H1 (cell line): Measurements from ENCODE around the gene UROC1. TPM values are rescaled to one million over a fixed set of nuclear protein-coding genes. Genes with fewer than 3 reads are reported as not detected.

Source experiments
- CTCF ChIA-PET: fragments of 300-600 bp; sonication (Branson Sonifier 250); formaldehyde crosslinking; loops from one replicate; lab custom pipeline; 2021; ENCODE audit not compliant: partially characterized antibody; lab: Charles Lee
- POLR2A ChIA-PET: fragments of 300-600 bp; sonication (Branson Sonifier 250); formaldehyde crosslinking; loops from one replicate; lab custom pipeline; 2021; ENCODE audit warnings: inconsistent platforms; ENCODE audit not compliant: partially characterized antibody; lab: Charles Lee
- DNase-seq, 2 experiments: peaks; one replicate each; pipeline versions ENCODE4 v3.0.0 to v3.0.0-alpha.2; 2010 to 2022; ENCODE audit warnings: low spot score in 2 of 2, low read depth in 1 of 2, mixed read lengths in 1 of 2
- FAIRE-seq: peaks from 2 replicates; lab custom pipeline; 2011; peaks lifted over from hg19 to GRCh38; lab: Jason Lieb, UNC
- H2AFZ ChIP-seq: 2 replicates; pipeline ENCODE4 v1.8.1; 2012; ENCODE audit warnings: low read length, inconsistent platforms
- H2AK5ac ChIP-seq: 2 replicates; pipeline ENCODE4 v1.6.1; 2013; ENCODE audit warnings: low read depth, low read length
- H2BK120ac ChIP-seq: replicated peaks from 2 replicates; pipeline ENCODE3; 2013; ENCODE audit warnings: low read depth, low read length, inconsistent platforms
- H2BK12ac ChIP-seq: 2 replicates; pipeline ENCODE4 v1.6.1; 2013; ENCODE audit warnings: low read depth, low read length
- H2BK15ac ChIP-seq: 2 replicates; pipeline ENCODE4 v1.6.1; 2013; ENCODE audit warnings: low read length
- H2BK20ac ChIP-seq: 2 replicates; pipeline ENCODE4 v1.6.1; 2013; ENCODE audit warnings: low read length
- H2BK5ac ChIP-seq: 2 replicates; pipeline ENCODE4 v1.6.1; 2013; ENCODE audit warnings: low read depth, low read length
- H3K14ac ChIP-seq: 2 replicates; pipeline ENCODE4 v1.6.1; 2013; ENCODE audit warnings: inconsistent platforms; ENCODE audit not compliant: insufficient read length
- H3K18ac ChIP-seq: 2 replicates; pipeline ENCODE4 v1.6.1; 2013; ENCODE audit warnings: low read length; ENCODE audit errors: extremely low read depth
- H3K23ac ChIP-seq: 2 replicates; pipeline ENCODE4 v1.6.1; 2013; ENCODE audit warnings: inconsistent platforms; ENCODE audit not compliant: insufficient read length
- H3K23me2 ChIP-seq: 2 replicates; pipeline ENCODE4 v1.6.1; 2013; ENCODE audit warnings: low read depth, low read length
- H3K27ac ChIP-seq: 2 replicates; pipeline ENCODE4 v1.6.1; 2011; ENCODE audit warnings: low read depth, low read length, inconsistent platforms
- H3K27me3 ChIP-seq, 4 experiments: replicated peaks in 1 of 4; 1 replicate in 1 of 4; 2 replicates in 3 of 4; pipeline versions ENCODE4 v1.6.1 to v1.8.1; 2011 to 2013; ENCODE audit warnings: low read length in 3 of 4, mild to moderate bottlenecking in 3 of 4, inconsistent platforms in 2 of 4, mixed read lengths in 2 of 4, moderate library complexity in 1 of 4; ENCODE audit not compliant: control insufficient read depth in 3 of 4, insufficient read depth in 3 of 4; ENCODE audit errors: extremely low read depth in 1 of 4
- H3K36me3 ChIP-seq, 4 experiments: 2 replicates each; pipeline versions ENCODE4 v1.6.1 to v1.8.1; 2011 to 2013; ENCODE audit warnings: mild to moderate bottlenecking in 4 of 4, low read length in 3 of 4, moderate library complexity in 2 of 4, control low read depth in 1 of 4, inconsistent platforms in 1 of 4; ENCODE audit not compliant: insufficient read depth in 4 of 4, control insufficient read depth in 2 of 4
- H3K4ac ChIP-seq: replicated peaks from 2 replicates; pipeline ENCODE3; 2013; ENCODE audit warnings: low read length, low read depth, mixed read lengths, inconsistent platforms; ENCODE audit not compliant: insufficient read length
- H3K4me1 ChIP-seq, 4 experiments: replicated peaks in 1 of 4; 1 replicate in 1 of 4; 2 replicates in 3 of 4; pipeline versions ENCODE4 v1.6.1 to v1.8.1; 2011 to 2013; ENCODE audit warnings: low read length in 3 of 4, inconsistent platforms in 2 of 4, mixed read lengths in 1 of 4; ENCODE audit not compliant: insufficient read depth in 4 of 4, control insufficient read depth in 3 of 4
- H3K4me2 ChIP-seq, 2 experiments: 2 replicates each; pipeline versions ENCODE4 v1.6.1 to v1.8.1; 2011 to 2013; ENCODE audit warnings: low read depth in 2 of 2, low read length in 2 of 2, control low read depth in 1 of 2, inconsistent platforms in 1 of 2, mild to moderate bottlenecking in 1 of 2; ENCODE audit not compliant: insufficient read depth in 1 of 2
- H3K4me3 ChIP-seq, 4 experiments: fragments of 200-600, 300-600 bp in 1 of 4; sonication (generic), shearing (Covaris generic), sonication (Bioruptor Twin) in 1 of 4; 2 replicates each; pipeline versions ENCODE4 v1.5.1 to v1.8.1; 2011 to 2016; ENCODE audit warnings: low read length in 4 of 4, low read depth in 3 of 4, control low read depth in 2 of 4, inconsistent platforms in 2 of 4, mild to moderate bottlenecking in 2 of 4, mixed read lengths in 1 of 4, moderate library complexity in 1 of 4; ENCODE audit not compliant: insufficient read depth in 2 of 4; ENCODE audit errors: extremely low read depth in 1 of 4
- H3K56ac ChIP-seq: replicated peaks from 2 replicates; pipeline ENCODE3; 2013; ENCODE audit warnings: low read depth, mild to moderate bottlenecking, mixed read lengths, low read length, inconsistent platforms; ENCODE audit not compliant: insufficient read length
- H3K79me1 ChIP-seq: 2 replicates; pipeline ENCODE4 v1.6.1; 2013; ENCODE audit warnings: low read depth, low read length, control low read depth
- H3K79me2 ChIP-seq, 2 experiments: 2 replicates each; pipeline versions ENCODE4 v1.6.1 to v1.8.1; 2012 to 2013; ENCODE audit warnings: low read length in 2 of 2, mild to moderate bottlenecking in 2 of 2, inconsistent platforms in 1 of 2; ENCODE audit not compliant: insufficient read depth in 2 of 2, control insufficient read depth in 1 of 2
- H3K9ac ChIP-seq, 4 experiments: replicated peaks in 1 of 4; 1 replicate in 1 of 4; 2 replicates in 3 of 4; pipeline versions ENCODE4 v1.6.1 to v1.8.1; 2011 to 2013; ENCODE audit warnings: low read depth in 3 of 4, low read length in 3 of 4, control low read depth in 2 of 4, mild to moderate bottlenecking in 2 of 4, moderate library complexity in 2 of 4, inconsistent platforms in 1 of 4; ENCODE audit errors: extremely low read depth in 1 of 4
- H3K9me3 ChIP-seq, 2 experiments: 2 replicates each; pipeline versions ENCODE4 v1.6.1 to v1.8.1; 2012 to 2013; ENCODE audit warnings: mild to moderate bottlenecking in 2 of 2, moderate library complexity in 2 of 2, control low read depth in 1 of 2, inconsistent platforms in 1 of 2, low read depth in 1 of 2, low read length in 1 of 2, mixed read lengths in 1 of 2; ENCODE audit not compliant: insufficient read depth in 2 of 2
- H4K20me1 ChIP-seq, 2 experiments: replicated peaks in 1 of 2; 2 replicates each; pipeline versions ENCODE3 to v1.8.1; 2011 to 2013; ENCODE audit warnings: inconsistent platforms in 2 of 2, low read length in 2 of 2, mild to moderate bottlenecking in 1 of 2; ENCODE audit not compliant: insufficient read depth in 2 of 2, control insufficient read depth in 1 of 2
- H4K5ac ChIP-seq: 2 replicates; pipeline ENCODE4 v1.6.1; 2013; ENCODE audit warnings: low read length, low read depth, mixed read lengths, inconsistent platforms; ENCODE audit not compliant: insufficient read length
- H4K8ac ChIP-seq: 2 replicates; pipeline ENCODE4 v1.8.0; 2013; ENCODE audit warnings: mild to moderate bottlenecking, moderate library complexity, low read length, inconsistent platforms; ENCODE audit not compliant: insufficient read depth; ENCODE audit errors: extremely low read depth
- H4K91ac ChIP-seq: replicated peaks from 2 replicates; pipeline ENCODE3; 2013; ENCODE audit warnings: low read length, mixed read lengths, inconsistent platforms; ENCODE audit not compliant: insufficient read length
- CHD2 ChIP-seq: IDR thresholded peaks from 2 replicates; pipeline ENCODE4 v1.6.1; 2012; ENCODE audit warnings: low read length, improper control_type of control experiment
- CREB1 ChIP-seq: IDR thresholded peaks from 2 replicates; pipeline ENCODE4 v1.6.1; 2012; ENCODE audit warnings: inconsistent platforms
- KDM4A ChIP-seq: IDR thresholded peaks from one replicate; pipeline ENCODE4 v1.7.1; 2012; ENCODE audit warnings: low read depth, mild to moderate bottlenecking, moderate library complexity, low read length, inconsistent platforms; ENCODE audit not compliant: severe bottlenecking
- MAFK ChIP-seq: IDR thresholded peaks from 2 replicates; pipeline ENCODE4 v1.6.1; 2012; ENCODE audit warnings: low read depth, mild to moderate bottlenecking, improper control_type of control experiment, low read length
- SP2 ChIP-seq: IDR thresholded peaks from 2 replicates; pipeline ENCODE4 v1.6.1; 2012; ENCODE audit warnings: mild to moderate bottlenecking, low read length, inconsistent platforms
- TCF12 ChIP-seq: IDR thresholded peaks from 2 replicates; pipeline ENCODE4 v1.6.1; 2011; ENCODE audit warnings: low read depth, mild to moderate bottlenecking, low read length
- WGBS, 2 experiments: shearing (Covaris generic) in 1 of 2; methylation state at CpG; one replicate each; pipeline versions ENCODE4 v1.1.6 to v1.1.7; 2013 to 2015; ENCODE audit warnings: low lambda C conversion rate in 2 of 2, mixed read lengths in 2 of 2, inconsistent platforms in 1 of 2, low coverage in 1 of 2, missing lambda C conversion rate in 1 of 2; ENCODE audit not compliant: insufficient replicate concordance in 2 of 2, insufficient coverage in 1 of 2, insufficient read length in 1 of 2; ENCODE audit errors: extremely low coverage in 1 of 2, missing lambda C conversion rate in 1 of 2; 5-methylcytosine and 5-hydroxymethylcytosine counted together
- polyA plus RNA-seq, 7 experiments: library from polyadenylated mRNA; depleted of rRNA in 3 of 7; stranded (reverse) in 5 of 7; unstranded in 2 of 7; fragments of >200 nt in 5 of 7; fragments of 200-250 nt in 2 of 7; gene quantifications; 1 replicate in 5 of 7; 2 replicates in 1 of 7; 4 replicates in 1 of 7; pipeline versions ENCODE4 v1.2.1 to v1.2.3, GENCODE V29; 2011 to 2013; ENCODE audit warnings: missing spikeins in 2 of 7, mixed read lengths in 2 of 7
- total RNA-seq: library from RNA; stranded (reverse); fragmentation: NEBNext Ultra II Directional; extraction: Animal tissue kit (Norgen Biotek cat#: 25700); gene quantifications from 2 replicates; pipeline ENCODE4 v1.2.1, GENCODE V29; 2021
- TF ChIP-seq, protein P1 (sequence below): IDR thresholded peaks from 2 replicates; pipeline ENCODE4 v1.6.1; 2011; ENCODE audit warnings: low read depth, mild to moderate bottlenecking, low read length; ENCODE audit not compliant: insufficient read depth
- TF ChIP-seq, protein P2 (sequence below): IDR thresholded peaks from 2 replicates; pipeline ENCODE4 v1.6.1; 2011; ENCODE audit warnings: low read length, improper control_type of control experiment

UROC1 gene
- total and polyA plus RNA-seq, 2 of the 8 experiments (the other 6 are each of a cell fraction or from before 2014, with no cell fraction given): 0.03 TPM; not detected in 1

DNA sequence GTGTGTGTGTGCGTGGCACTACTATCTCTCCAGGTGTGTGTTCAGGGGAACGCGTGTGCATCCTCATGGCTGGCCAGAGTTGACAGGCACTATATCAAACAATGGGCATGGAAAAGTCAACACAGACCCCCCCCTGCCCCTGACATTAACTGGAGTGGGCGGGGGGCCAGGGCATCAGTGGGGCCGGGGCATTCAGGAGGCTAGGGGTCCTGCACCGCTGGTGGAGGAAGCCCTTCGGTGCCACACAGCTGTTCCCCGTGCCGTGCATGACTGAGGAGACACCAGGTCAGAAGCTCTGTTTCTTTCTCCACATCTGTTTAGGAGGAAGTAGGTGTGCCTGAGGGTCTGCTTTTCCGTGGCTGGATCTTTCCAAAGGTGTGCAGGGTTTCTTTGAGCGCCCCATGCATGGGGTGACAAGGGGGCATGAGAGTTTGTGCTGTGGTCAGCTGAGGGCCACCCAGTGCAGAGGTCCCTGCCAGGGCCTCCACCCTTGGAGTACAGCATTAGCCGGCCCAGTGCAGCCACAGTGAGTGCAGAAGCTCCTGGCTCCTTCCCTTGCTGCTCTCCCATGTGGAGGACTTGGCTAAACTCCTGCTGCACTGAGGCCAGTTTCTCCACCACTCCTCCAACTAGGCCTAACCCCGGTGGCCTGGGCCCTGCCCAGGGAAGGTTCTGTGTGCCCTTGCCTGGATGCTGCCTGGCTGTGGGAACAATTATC is 33.7 kb upstream of the UROC1 start:
- no peak overlapping the region for H3K23ac ChIP-seq
- no peak overlapping the region for H2BK5ac ChIP-seq
- H3K4ac ChIP-seq: no peak overlapping the region
- H3K79me2 ChIP-seq: no peaks in the 10 kb centered on the region
- H3K27me3 ChIP-seq: no peaks in the 10 kb centered on the region
- H3K4me3 ChIP-seq: no peak overlapping the region
- WGBS, 2 experiments: 83% methylated on average over 9 of the region's 13 CpGs; no CpG with 5 or more reads in 1 of the 2 experiments
- no peak overlapping the region for H3K4me2 ChIP-seq
- no peak for DNase-seq
- peak overlapping the region; percentile 90; the same call in 1 of the 2 replicates for H2BK12ac ChIP-seq
- no peak overlapping the region for H3K56ac ChIP-seq
- no peaks in the 10 kb centered on the region for H3K79me1 ChIP-seq
- H3K4me1 ChIP-seq: peaks cover 0 to 20% (median 10%) of the 10 kb centered on the region in 4 experiments; a peak in 6 of 7 replicates
- H4K5ac ChIP-seq: no peak overlapping the region
- no peak overlapping the region for H4K91ac ChIP-seq
- CTCF ChIA-PET: interaction anchor here (0.8 to 2.9 kb wide), 6 partner anchors 9 to 305 kb away, joined by 3 to 12 read pairs (median 4); partner anchors contain the start of gene CHST13
- TF ChIP-seq, protein P1, sequence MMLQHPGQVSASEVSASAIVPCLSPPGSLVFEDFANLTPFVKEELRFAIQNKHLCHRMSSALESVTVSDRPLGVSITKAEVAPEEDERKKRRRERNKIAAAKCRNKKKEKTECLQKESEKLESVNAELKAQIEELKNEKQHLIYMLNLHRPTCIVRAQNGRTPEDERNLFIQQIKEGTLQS: no peak
- TF ChIP-seq MAFK (no peak), CHD2 (no peak), CREB1 (no peak), KDM4A (no peak), TCF12 (no peak), SP2 (no peak)
- TF ChIP-seq, protein P2, sequence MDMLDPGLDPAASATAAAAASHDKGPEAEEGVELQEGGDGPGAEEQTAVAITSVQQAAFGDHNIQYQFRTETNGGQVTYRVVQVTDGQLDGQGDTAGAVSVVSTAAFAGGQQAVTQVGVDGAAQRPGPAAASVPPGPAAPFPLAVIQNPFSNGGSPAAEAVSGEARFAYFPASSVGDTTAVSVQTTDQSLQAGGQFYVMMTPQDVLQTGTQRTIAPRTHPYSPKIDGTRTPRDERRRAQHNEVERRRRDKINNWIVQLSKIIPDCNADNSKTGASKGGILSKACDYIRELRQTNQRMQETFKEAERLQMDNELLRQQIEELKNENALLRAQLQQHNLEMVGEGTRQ: no peak
- TF ChIP-seq, all 59 proteins: peak for 0
- Histone ChIP-seq H2BK20ac (no peak overlapping the region), H4K8ac (no peak overlapping the region), H4K20me1 (no peaks in the 10 kb centered on the region), H3K23me2 (peaks cover 3% of the 10 kb centered on the region; the same call in 1 of the 2 replicates), H2AK5ac (no peak overlapping the region), H3K27ac (no peak overlapping the region), H3K18ac (no peak overlapping the region), H2BK15ac (peak overlapping the region; percentile 46; the same call in 1 of the 2 replicates), H3K36me3 (no peaks in the 10 kb centered on the region; a peak in 1 of 8 replicates), H2BK120ac (no peak overlapping the region), H3K14ac (no peak overlapping the region), H3K9me3 (no peaks in the 10 kb centered on the region), H2AFZ (no peak overlapping the region), H3K9ac (no peak overlapping the region)
- no peak for FAIRE-seq
- POLR2A ChIA-PET: no interaction called here
